Embryonic facial prominence (tissue), 1 donor: Measurements from ENCODE around the gene NLGN1.

ENCODE experiments used
- DNase-seq: peaks from one replicate; pipeline ENCODE4 v3.0.0-alpha.2; 2016; ENCODE audit errors: extremely low spot score

Gene NLGN1

DNA sequence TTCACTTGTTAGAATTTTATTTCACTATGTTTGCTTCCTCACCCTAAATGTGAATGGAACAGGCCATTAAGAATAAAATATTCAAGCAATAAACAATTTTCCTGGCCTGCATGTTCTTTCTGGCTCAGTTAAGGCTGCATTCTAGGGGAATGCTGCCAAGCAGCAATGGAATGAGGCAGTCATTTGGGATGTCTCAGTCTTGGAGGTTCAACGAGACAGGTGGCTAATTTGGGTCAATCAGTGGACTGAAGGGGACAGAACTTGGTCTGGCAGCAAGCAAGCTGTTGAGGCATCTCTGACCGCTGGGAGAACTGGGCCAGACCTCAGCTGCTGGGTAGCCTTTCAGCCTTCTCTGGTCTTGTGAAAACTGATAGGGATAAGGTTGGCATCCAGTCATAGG is 241.6 kb downstream of the NLGN1 start:
- no peak for DNase-seq

GRCh38 chr3:173641696-173642095 is 244.2 kb downstream of the NLGN1 start:
- DNase-seq = no peak

- DNase-seq = no peak
Measured at GRCh38 chr3:173644086-173645082, 246.8 kb downstream of the NLGN1 start.

- DNase-seq = no peak
Measured at GRCh38 chr3:173650596-173650995, 253.1 kb downstream of the NLGN1 start.

DNA sequence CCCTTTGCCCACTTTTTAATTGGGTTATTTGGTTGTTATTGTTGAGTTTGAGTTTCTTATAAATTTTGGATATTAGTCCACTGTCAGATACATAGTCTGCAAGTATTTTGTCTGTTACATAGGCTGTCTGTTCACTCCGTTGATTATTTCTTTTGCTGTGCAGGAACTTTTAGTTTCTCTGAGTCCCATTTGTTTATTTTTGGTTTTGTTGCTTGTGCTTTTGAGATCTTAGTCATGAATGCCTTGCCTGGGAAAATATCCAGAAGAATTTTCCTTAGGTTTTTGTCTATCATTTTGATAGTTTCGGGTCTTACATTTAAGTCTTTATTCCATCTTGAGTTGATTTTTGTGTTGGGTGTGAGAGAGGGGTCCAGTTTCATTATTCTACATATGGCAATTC is 254.5 kb downstream of the NLGN1 start:
- DNase-seq = no peak

GRCh38 chr3:173653781-173654180 is 256.2 kb downstream of the NLGN1 start:
- DNase-seq = no peak

DNA sequence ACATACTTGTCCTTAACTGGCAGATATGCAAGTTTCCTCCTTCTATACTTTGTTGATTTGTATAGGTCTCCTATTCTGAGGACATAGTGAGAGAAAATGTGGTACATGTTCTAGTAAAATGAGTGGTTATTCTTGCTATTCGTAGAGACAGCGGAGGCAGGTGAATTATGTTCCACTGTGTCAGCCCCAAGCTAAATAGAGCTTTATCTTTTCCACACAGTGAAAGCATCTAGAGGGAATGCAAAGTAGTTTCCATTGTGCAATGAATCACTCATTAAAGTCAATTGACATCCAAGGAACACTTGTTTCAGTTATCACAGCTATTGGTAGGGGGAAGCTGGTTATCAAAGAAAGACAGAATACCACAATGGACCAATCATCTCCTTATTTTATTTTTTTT is 262.4 kb downstream of the NLGN1 start:
- DNase-seq = no peak

DNA sequence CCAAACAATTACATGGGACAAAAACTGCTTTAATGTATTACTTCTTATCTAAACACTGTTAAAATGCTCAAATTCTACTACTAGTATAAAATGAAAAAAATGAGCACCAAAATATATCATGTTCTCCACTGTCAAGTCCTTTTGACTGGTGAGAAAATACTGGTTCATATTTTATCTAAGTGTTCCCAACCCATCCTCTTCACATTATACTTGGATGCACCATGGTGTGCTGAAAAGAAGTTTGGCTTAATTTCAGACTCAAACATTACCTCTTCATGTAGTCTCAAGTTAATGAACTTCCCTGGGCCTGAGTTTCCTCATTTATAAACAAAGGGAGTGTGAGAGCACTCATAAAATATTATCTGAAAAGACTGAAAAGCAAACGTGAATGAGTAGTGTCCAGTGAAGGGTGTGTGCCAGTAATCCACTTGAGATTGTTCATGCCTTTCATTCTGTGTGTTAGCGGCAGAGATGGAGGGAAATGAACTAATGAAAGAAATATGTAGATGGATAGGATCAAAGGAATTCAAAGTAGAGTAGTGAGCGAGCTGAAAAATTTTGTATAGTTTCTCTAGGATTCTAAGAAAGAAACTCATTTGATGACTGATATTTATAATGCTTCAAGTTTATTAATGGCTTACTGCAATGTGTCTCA is 263.2 kb downstream of the NLGN1 start:
- DNase-seq = no peak

DNA sequence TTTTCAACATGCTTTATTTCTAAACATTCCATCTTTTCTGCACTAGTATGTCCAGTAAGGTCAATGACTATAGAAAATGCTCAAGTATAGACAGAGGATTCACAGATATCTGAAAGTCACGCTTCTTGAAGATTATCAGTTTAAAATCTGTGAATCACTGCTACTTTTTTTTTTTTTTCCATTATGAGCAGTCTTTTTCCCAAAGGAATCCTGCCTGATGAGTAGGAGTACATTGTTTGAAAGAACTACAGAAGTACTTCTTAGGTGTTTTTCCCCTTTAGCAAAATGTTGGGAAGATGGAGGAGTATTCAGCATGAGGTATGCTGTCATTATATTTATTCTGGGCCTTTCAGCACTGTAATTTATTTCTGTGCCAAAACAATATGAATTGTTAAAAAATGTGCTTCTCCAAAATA is 266.2 kb downstream of the NLGN1 start:
- no peak for DNase-seq

DNA sequence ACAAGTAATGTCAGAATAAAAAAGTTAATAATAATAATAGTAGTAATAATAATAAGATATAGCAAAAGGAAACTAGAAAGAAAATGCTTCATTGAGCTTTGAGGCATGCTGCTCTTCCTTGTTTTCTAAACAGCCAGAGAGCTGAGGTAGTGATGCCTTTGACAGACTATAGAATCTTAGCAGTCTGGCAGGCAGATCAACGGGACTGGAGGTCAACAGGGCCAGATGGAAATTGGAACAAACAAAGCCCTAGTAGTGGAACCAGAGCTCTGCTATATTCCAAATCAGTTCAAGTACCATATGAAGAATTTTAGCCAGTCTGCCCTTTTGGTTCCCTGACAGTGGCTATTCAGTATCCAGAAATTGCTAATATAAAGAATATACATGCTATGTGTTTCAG is 278.6 kb downstream of the NLGN1 start:
- no peak for DNase-seq

- no peak for DNase-seq
Measured at GRCh38 chr3:173681188-173681678, 283.7 kb downstream of the NLGN1 start.

- DNase-seq = no peak
Measured at GRCh38 chr3:173685456-173685855, 287.9 kb downstream of the NLGN1 start.

DNA sequence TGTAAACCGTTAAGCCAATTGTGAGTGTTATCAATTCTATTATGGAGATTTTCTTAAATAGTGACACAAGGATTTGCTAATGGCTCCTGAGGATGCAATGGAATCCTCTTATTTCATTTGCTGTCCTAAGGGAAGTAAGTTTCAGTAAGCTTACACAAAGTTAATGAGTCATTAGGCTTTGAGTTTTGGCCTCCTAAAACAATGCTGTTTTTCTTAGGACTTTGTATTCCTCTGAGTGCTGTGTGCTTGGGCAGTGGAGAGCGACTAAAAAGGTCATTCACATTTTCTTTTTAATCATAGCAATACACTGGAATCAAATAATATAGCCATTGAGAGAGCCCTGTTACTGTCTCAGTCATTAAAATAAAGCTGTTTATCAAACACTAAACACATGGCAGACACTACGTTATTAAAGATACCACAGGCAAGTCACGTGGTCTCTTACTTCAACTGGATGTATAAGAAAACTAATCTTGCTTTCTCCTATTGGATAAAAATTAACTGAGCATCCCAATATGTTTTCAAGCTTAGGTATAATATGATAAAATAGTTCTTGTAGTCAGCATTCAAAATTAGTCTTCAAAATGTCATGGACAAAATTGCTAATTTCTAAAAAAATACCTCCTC is 290.8 kb downstream of the NLGN1 start:
- no peak for DNase-seq

DNA sequence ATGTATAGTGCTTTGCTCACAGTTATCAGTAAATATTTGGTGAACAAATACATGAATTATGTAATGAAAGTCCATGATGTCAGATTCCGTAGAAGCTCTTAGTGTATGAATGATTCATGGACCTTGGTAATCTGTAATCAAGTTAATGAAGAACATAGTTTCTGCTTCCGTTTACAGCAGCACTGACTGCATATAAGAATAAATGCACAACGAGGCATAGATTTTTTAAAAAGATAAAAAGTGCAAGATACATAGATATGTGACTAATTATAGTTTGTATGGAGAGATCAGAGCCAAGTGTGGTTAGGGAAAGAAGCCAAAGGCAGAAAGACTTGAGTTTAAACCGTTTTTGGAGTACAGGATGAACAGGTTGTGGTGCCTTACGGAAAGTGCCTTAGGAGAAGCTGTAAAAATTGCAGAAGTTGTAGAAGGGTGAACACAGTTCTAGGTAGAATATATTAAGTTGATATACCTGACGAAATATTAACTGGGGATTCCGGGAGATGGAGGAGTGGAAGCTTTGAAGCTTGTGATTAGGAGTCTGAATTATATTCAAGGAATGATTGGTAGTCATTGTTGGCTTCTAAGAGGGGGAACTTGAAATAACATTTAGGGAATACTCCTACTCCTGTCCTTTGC is 293.1 kb downstream of the NLGN1 start:
- DNase-seq = no peak

DNA sequence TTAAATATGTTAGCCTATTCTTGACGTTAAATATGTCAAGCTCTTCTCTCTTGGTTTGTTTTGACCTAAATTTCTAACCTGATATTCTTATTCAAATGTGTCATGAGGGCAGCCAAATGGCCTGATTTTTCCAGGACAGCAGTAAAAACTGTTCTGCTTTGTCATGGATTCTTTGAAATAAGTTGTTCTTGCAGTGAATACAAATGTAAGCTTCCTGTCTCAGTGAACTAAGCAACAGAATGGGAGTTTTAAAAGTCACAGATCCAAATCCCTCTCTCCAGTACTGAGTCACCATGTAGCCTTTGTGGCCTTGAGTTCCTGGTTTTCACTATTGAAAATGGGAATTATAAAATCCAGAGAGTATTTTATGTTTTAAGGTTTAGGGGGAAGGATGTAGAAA is 301.8 kb downstream of the NLGN1 start:
- no peak for DNase-seq

- no peak for DNase-seq
Measured at GRCh38 chr3:173700336-173700735, 302.8 kb downstream of the NLGN1 start.

GRCh38 chr3:173702561-173702960 is 305.0 kb downstream of the NLGN1 start:
- no peak for DNase-seq

GRCh38 chr3:173703771-173704170 is 306.2 kb downstream of the NLGN1 start:
- DNase-seq = no peak

GRCh38 chr3:173706630-173707029 is 309.1 kb downstream of the NLGN1 start:
- no peak for DNase-seq

DNA sequence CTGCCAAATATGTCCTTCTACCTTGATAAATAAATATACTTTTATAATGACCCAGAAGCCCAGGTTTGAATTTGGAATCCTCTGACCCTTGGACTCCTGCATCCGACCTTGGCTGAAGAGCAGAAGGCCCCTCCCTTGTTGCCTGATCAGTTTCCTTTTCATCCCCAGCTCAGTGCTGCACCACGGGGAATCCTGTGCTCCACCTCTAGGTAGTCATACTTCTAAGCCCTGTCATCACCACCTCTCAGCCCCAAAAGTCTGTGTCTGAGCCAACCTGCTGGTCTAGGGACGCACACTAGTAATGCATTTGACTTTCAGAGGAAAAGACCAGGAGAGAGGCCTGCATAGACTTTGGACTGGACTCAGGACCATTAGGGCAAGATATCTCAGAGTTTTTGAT is 310.6 kb downstream of the NLGN1 start:
- DNase-seq = no peak

- DNase-seq = no peak
Measured at GRCh38 chr3:173709026-173709425, 311.5 kb downstream of the NLGN1 start.

DNA sequence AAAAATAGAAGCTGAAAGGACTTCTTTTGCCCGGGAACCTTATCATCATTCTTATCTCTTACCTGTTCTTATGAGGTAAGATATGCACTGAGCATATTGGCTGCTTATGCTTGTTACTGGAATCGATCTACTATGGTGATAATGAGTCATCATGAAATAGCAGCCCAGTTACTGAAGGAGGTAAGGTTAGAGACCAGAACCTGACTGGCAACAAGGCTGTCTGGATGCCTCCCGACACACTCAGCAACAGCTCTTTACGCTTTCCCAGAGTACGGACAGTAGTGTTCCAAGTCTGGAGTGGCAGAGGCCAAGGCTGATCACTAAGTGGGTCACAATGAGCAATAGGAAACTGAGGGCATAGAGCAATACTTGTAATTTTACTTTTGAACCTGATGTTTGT is 314.1 kb downstream of the NLGN1 start:
- no peak for DNase-seq
